PFSK-1 (cell line): ENCODE measurements around the gene CGREF1.

Experiments used
- SIN3A ChIP-seq: IDR thresholded peaks from 2 replicates; pipeline ENCODE4 v1.6.1; 2012; ENCODE audit warnings: mild to moderate bottlenecking, low read length, moderate library complexity, borderline replicate concordance; ENCODE audit not compliant: insufficient read depth
- TF ChIP-seq, protein P1 (sequence below), 2 experiments: IDR thresholded peaks; 2 replicates each; pipeline versions ENCODE4 v1.6.1 to v1.8.0; 2011 to 2012; ENCODE audit warnings: low read depth in 2 of 2, low read length in 2 of 2, control low read depth in 1 of 2, inconsistent platforms in 1 of 2, mild to moderate bottlenecking in 1 of 2, moderate library complexity in 1 of 2; ENCODE audit not compliant: insufficient read depth in 1 of 2

DNA sequence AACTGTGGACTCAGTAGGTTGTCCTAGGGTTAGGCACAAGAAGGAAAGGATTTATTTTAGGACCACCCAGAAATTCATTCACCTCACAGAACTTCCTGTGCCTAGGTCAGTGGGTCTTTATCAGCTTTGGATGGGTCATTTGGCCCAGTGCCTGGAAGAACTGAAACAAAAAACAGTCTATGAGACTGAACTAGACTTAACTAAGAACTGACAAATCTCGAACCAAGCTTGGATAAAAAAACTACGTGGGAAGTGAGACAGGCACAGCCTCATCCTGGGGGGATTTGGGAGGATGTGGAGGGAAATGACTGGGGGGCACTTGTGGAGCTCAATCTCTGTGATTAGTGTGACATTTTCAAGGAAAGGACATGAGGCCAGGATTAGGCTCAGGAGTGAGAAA is 45.1 kb downstream of the CGREF1 start:
- TF ChIP-seq SIN3A: no peak
- TF ChIP-seq, protein P1, sequence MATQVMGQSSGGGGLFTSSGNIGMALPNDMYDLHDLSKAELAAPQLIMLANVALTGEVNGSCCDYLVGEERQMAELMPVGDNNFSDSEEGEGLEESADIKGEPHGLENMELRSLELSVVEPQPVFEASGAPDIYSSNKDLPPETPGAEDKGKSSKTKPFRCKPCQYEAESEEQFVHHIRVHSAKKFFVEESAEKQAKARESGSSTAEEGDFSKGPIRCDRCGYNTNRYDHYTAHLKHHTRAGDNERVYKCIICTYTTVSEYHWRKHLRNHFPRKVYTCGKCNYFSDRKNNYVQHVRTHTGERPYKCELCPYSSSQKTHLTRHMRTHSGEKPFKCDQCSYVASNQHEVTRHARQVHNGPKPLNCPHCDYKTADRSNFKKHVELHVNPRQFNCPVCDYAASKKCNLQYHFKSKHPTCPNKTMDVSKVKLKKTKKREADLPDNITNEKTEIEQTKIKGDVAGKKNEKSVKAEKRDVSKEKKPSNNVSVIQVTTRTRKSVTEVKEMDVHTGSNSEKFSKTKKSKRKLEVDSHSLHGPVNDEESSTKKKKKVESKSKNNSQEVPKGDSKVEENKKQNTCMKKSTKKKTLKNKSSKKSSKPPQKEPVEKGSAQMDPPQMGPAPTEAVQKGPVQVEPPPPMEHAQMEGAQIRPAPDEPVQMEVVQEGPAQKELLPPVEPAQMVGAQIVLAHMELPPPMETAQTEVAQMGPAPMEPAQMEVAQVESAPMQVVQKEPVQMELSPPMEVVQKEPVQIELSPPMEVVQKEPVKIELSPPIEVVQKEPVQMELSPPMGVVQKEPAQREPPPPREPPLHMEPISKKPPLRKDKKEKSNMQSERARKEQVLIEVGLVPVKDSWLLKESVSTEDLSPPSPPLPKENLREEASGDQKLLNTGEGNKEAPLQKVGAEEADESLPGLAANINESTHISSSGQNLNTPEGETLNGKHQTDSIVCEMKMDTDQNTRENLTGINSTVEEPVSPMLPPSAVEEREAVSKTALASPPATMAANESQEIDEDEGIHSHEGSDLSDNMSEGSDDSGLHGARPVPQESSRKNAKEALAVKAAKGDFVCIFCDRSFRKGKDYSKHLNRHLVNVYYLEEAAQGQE (IDR thresholded peaks at IDR 0.05; ENCODE audit: insufficient read depth in 1 of 2, low read depth in 2 of 2, low read length in 2 of 2): no peak
